Islet precursor cell (in vitro differentiated cells): ENCODE measurements around the gene POU2F2.
"Not testable (repeated sequence)": the region's sequence is repeated elsewhere in the genome, so short reads cannot be mapped to it uniquely, and the experiment has no call there.

ENCODE experiments used
- DNase-seq: peaks from one replicate; pipeline ENCODE4 v3.0.0-alpha.2; 2018

POU2F2 gene

DNA sequence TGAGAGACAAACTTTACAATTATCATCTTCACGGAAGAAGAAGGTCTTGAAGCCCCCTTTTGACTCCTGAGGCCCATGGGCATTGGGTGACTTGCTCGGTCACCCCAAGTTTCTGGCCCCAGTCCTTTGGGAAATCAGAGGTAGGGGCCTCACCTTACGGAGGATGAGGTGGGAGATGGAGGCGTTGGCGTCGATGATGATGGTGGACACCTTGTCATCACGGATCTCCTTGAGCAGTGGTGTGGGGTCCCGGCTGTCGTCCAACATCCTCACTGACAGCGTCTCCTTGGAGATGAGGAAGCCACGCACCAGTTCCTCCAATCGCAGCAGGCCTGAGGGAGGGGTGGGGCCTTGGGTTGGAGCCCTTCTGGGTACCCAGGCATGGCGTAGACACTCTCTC lies 73.0 kb downstream of the POU2F2 start:
- no peak for DNase-seq

DNA sequence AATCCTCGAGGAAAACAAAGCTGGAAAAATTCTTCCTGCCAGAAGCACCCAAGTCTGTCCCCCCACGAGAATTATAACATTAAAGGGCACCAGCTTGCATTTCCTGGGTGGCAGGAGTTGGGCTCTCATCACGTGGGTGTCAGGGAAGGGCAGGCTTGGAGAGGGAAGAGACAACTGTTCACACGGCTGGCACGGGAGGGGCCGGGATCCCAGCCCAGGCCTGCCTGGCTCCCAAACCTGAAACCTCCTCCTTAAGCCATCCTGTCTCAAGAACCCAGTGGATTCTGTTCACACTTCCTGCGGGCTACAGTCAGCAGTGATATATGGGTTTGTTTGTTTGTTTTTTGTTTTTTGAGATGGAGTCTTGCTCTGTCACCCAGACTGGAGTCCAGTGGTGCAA lies 74.4 kb downstream of the POU2F2 start:
- no peak for DNase-seq

DNA sequence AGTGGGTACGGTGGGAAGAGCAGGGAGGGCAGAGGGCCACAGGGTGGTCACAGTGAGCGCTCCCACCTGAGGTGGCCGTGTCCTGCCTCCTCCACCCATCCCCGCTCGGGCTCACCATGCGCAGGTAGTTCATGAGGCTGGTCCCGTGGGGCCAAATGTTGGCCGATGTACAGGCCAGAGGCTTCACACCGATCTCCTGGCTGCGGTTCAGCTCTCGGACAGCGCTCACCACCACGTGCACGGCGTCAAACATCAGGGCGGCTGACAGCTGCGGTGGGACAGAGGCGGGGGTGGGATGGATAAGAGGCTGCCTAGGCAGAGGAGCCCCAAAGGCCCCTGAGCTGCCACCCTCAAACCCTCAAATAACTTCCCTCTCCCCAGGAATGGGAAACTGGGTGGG lies 78.0 kb downstream of the POU2F2 start:
- no peak for DNase-seq

DNA sequence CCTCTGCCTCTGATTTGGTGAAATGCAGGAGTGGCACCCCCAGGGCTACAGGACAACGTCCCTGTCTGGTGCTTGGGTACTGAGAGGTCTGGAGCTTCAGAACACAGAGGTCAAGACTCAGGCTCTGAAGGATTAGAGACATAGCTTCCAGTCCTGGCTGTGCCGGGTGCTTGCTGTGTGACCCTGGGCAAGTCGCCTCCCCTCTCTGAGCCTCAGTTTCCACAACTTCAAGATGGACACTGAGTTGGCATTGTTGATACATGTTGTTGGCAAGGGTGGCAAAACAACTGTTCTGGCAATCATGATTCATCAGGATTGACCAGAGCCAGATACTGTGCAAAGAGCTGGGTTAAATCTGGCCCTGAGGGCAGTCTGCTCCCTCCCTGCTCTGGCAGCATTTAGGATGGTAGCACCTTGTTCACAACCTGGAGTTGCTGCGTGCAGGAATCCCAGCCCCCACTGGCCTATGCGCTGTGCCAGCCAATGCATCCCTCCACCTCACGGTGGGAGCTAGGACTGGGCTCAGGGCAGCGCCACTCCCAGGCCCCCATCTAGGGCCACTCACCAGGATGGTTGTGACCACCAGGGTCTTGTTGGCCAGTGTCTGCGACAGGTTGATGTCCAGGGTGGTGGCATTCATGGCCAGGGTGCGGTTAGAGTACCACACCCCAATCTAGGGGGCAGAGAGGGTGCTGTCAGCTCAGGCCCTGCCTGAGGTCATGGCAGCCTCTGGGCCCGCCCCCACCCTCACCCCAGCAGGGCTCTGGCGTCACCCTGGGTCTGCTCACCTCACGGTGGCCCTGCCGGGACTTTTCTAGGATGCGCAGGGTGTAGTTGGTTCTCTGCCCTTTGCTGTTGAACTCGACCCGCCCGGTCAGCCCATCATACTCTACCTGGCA lies 79.0 kb downstream of the POU2F2 start:
- no peak for DNase-seq

DNA sequence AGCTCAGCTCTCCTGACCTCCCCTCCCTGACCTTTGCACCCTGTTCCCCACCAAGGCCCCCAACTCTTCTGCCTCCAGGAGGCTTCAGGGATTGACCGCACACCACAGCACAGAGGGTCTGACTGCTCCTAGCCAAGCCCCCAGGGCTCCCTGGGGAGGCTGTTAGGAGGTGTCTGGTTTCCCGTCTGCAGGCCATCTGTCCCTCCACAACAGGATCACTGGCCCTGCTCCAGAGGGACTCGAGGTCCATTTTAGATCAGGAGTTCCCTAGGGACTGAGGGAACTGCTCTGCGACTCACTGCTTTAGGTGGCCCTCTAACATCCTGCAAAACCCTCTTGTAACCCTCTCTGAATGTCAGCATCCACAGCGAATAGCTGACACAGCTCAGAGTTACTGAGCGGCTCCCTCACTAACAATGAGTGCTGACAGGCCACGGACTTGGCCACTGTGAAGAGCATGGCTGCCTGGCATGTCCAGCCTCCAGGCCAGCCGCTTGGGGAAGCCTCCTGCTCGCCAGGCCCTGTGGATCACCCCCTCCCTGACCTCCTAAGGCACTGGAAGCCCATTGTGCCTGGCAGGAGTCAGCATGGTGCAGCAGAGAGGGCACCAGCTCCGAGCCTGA lies 79.9 kb downstream of the POU2F2 start:
- DNase-seq = no peak

DNA sequence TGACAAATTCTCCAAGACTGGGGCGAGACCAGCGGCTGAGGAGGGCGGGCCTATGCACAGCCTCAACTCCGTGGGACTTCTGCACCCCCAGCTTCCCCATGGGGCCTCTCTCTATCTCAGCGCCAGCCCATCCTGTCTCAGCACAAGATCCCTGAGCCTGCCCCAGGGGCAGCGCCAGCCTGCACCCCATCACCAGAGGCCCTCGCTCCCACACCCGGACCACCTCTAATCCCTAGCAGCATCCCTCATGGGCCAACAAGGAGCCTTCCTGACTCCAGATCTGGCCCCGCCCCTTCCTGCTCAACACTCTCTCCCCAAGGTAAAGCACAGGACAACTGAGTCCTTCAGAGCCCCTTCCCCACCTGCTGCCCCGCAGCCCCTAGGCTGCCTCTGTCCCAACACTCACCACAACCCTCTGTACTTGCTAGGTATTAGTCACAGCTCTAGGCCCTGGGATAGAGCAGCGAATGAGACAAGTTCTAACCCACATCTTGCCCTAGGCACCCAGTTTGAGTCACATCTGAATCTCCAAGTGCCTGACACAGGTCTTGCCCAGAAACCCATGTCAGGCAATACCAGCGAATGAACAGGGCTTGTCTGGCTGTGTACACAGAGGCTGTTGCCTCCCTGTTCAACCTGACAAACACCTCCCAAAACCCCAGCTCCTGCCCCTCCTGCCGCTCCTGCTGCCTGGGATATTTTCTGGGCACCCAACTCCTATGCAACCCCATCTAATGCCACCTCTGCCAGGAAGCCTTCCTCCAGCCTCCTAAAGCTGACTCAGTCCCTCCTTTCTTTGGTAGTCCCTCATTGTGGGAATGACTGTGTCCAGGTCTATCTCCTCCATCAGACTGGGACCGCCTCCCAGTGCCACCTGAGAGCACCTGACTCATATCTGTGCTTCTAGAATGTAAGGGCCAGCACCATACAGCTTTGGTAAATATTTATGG lies 80.8 kb downstream of the POU2F2 start:
- DNase-seq = no peak

DNA sequence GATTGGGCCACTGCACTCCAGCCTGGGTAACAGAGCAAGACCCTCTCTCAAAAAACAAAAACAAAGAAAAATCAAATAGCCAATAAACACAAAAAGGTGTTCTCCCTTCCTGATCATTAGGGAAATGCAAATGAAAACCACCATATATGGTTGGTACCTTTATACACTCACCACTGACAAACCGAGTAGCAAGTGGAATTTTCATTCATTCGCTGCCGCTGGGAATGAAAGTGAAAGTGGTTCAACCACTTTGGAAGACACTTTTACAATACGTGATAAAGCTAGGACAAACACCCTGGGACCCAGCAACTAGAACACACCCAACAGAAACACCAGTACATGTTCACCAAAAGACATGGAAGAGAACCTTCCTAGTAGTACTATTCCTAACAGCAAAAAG lies 83.3 kb downstream of the POU2F2 start:
- DNase-seq = no peak

DNA sequence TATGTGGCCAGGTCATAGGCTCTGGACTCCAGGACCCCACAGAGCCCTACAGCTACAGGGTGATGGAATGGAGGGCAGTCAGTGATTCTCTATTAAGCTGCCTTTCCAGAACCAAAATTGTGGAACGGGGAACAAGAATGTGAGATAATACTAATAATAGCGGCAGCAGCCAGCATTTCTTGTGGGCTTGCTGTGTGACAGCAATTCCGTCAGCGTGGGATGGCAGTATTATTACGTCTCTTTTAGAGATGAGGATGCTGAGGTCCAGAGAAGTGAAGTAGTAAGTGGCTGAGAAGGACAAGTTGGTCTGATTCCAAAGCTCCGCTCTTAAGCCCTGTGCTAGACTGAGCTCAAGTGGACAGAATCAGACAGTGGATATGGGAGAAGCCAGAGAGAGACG lies 86.7 kb downstream of the POU2F2 start:
- DNase-seq = no peak

DNA sequence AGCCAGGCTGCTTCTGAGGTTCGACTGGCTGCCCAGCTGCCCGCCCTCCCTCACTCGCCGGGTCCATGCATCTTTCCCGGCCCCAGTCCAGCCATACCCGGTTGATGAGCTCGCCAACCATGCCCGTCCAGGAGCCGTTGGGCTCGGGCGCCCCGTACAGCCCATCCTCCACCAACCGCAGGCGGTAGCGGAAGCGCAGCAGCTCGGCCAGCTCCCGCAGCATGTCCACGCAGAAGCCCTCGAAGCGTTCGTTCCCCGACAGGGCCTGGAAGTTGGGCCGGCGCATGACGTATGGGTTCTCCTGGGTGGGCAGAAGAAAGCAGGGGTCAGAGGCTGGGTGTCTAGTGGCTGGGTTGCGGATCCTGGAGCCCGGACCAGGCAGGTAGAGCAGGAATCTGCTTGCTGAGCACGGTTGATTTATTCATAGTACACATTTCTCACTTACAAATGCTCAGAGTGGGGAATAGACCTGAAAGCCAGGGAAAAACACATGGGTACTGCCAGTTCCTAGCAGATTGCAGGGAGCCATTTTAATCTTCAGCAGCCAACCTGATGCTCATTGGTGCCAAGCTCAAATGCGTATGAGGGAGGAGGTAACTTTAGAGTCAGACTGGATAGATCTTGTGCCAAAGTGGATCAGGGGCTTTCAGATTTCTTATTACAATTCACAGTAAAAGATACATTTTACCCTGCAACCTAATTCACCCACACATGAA lies 89.6 kb downstream of the POU2F2 start:
- no peak for DNase-seq

DNA sequence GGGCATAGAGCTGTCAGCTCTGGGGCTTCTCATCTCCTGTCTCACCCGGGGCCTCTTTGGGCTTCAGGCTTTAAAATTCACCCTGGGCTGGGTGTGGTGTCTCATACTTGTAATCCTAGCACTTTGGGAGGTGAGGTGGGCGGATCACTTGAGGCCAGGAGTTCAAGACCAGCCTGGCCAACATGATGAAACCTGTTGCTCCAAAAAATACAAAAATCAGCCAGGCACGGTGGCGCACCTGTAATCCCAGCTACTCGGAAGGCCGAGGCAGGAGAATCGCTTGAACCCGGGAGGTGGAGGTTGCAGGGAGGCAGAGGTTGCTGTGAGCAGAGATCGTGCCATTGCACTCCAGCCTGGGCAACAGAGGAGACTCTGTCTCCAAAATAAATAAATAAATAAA lies 91.8 kb downstream of the POU2F2 start:
- DNase-seq = not testable (repeated sequence)

DNA sequence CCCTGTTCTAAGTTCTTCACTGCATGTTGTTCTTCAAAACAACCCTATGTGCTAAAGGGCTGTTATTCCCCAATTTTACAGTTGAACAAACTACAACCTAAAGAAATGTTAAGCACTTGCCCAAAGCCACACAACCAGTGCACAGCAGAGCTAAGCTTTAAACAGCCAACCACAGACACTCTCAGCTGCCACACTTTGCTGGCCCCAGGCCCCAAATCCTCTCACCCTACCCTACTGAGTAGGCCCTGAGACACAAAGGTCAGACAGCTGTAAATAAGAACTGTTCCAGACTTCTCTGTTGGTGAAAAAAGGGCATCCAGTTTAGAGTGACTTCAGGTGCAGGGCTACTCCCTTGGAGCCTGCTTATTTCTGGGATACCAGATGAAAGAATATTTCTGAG lies 92.2 kb downstream of the POU2F2 start:
- no peak for DNase-seq

DNA sequence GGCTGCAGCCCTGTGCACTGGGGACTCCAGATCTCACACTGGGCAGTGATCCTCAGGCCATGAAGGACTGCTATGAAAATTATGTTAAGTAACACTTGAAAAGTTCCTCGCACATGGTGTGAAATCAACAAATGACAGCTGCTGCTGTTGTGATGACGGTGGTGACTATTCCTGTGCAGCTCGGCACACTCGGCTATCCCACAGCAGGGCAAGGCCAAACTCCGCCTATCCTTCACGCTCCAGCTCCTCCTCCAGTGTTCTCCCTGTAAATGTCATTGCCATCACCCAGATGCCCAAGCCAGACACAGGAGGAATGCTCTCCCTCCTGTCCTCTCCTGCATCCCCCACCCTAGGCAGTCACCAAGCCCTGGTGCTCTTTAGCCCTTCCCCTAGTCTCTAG lies 93.6 kb downstream of the POU2F2 start:
- no peak for DNase-seq

DNA sequence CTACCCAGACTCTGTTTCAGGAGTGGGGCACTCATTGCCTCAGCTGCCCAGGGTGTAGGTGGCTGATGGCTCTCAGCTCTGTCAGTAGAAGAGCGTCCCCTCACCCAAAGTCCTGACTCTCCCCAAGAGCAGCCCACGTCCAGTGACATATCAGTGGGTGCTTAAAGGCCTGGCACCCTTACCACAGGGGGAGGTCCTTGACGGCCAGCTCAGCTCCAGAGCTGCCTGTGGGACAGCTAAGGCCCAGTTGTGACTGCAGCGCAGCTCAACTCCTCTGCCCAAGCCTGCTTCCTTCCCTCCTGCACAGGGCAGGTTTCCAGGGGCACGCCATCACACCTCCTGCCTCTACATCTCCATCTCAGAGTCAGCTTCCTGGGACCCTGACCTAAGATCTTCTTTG lies 94.6 kb downstream of the POU2F2 start:
- DNase-seq = no peak
